Effector CD8-positive, alpha-beta T cell (primary cell): ENCODE results near the gene THSD8.

Experiments
- DNase-seq: peaks from one replicate; lab custom pipeline; 2025; lab: John Stamatoyannopoulos, UW

Gene THSD8

DNA sequence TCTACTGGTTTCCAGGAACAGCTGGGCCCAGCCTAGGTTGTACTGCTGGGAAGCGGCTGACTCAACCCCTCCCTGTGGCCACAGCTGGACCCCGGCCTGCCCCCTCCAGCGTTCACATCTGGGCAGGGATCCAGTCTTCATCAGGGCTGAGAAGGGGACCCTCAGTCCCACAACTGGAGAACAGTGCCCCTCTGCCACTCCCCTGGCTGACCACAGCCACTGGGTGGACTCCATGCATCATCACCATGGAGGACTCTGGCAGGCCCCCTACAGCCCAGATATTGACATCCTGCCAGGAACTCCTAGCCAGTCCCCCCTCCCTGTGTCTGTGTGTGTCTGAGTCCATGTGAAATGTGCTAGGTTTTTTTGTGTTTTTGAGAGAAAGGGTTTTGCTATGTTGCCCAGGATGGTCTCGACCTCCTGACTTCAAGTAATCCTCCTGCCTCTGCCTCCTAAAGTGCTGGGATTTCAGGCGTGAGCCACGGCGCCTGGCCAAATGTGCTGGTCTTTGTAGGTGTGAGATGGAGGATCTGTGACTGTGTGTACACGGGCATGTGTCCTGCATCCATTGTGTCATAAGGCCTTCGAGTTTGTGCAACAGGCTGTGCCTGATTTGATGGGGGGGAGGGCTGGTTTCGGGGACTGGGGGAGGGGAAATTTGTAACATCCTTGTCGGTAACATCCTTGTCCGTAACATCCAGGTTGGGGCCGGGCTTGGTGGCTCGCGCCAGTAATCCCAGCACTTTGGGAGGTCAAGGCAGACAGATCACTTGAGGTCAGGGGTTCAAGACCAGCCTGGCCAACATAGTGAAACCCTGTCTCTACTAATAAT lies 22.5 kb upstream of the THSD8 start:
- DNase-seq, result no peak

DNA sequence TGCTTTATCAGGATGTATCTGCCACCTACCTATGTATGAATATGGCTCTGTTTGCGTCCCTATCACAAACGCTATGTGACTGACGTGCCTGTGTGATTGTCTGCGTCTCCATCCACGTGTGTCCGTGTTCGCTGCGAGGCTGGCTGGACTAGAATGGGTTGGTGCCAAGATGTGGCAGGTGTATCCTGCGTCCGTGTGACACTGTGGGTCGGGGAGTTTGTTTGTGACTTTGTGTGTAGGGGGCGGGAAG lies 19.8 kb upstream of the THSD8 start:
- no peak for DNase-seq

DNA sequence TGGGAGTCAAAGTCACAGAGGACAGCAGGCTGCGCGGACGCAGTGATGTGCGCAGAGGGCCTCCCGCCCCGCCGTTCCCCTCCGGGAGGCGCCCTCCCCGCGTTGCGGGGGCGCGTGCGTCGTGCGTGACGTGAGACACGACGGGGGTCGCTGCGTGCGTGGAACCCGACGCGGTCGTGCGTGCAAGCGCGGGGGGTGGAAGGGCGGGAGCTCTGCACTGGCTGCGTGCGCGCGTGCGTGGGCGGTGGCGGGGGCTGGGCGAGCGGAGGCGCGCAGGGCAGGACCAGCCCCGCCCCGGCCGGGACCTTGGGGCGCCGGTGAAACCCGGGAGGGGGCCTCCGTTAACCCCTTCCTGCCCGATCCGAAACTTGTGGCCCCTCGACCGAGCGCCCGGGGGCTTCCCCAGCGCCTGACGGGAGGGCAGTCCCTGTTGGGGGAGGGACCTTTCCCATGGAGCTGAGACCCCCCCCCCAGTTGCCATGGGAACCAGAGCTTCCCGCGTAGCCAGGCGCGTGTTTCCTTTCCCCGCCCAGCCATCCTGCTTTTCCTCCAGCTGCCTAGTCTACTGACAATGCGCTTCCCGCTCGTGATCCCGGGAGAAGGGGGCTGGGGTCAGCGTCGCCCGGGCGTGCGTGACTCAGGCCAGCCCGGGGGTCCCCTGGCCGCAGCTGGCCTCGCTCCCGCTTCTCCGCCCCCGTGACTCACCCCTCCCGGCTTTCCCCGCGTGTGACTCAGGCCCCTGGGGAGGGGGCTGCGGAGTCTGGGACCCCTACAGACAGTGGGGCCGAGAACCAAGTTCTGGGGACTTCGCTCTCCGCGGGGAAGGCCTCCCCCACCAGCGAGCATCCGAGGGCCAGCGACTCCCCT lies 19.2 kb upstream of the THSD8 start:
- peak; percentile 95 for DNase-seq

DNA sequence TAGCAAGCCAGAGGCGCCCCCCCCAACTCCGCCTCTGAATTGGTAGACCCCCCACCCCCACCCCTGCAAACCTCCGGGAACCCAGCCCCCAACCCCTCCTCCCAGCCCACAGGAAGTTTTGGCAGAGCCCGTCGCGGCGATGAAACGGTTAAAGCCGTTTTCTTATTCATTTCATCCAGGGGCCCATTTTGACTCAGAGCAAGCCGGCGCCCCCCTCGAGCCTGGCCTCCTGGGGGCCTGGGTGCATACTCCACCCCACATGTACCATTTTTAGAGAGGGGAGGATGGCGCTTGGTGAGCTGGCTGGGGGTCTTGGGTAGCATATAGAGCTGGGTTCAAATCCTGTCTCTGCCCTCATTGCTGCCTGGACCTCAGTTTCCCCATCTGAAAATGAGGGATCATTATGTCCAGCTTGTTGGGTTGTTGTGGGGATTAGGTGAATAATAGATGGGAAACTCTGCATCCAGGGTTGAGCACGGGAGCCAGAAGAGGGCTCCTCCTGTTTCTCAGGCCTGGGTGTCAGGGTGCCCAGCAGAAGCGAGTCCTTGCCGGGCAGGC lies 18.5 kb upstream of the THSD8 start:
- DNase-seq, result peak; percentile 46

DNA sequence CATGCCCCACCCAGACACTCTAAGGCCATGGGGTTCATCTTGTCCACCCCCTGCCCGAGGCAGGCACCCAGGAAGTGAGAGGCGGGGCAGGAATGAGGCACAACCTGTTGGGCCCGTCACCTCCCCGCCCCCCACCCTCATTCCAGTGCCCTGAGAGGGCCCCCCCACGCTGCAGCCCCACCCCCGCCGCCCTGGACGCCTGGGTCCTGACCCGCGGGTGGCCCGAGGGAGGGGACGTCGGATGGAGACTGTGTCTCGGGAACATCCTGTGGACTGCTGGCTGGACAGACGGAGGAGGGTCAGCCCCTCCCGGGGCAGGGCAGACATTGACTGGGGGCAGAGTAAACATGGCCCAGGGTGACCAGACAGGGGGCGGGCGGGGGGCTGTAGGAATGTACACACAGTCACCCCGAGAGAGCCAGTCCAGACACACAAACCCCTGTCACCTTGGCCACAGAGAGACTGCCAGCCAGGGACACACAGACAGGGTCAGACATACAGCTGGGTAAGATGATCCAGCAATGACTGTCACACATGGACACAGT lies 17.9 kb upstream of the THSD8 start:
- no peak for DNase-seq

DNA sequence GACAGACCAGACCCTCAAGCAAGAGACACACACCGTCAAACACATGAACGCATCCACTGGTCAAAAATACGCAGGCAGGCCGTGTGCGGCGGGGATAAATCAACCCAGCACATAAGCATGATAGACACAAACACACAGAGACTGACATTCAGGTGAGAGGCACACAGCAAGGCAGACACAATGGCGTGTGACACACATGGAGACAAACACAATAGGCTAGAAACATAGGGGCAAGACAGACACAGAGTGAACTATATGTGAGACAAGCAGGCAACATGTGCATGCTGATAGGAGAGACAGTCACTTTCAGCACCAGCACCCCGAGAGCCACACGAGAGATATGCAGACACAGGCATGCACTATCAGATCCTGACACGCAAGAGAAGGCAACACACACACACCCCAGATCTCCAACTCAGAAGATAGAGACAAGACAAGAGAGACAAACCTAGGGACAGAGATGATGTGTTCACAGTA lies 17.4 kb upstream of the THSD8 start:
- DNase-seq, result no peak

DNA sequence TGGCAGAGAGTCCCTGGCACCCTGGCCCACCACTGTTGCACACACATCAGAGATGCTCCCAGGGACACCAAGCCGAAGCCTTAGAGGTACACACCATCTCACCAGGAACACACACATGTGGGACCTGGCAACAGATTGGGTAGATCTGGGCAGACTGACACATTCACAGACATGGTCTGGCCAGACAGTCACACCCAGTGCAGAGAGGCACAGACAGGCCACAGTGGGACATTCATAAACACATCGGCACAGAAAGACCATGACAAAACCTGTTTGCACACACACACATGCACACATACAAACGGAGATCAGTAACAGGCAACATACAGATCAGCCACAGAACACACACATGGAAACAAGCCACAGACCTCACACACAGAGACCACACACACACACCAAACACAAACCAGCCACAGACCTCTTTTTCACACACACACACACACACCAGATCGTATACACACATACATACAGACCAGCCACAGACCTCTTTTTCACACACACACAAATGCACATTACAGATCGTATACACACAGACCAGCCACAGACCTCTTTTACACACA lies 16.9 kb upstream of the THSD8 start:
- no peak for DNase-seq

DNA sequence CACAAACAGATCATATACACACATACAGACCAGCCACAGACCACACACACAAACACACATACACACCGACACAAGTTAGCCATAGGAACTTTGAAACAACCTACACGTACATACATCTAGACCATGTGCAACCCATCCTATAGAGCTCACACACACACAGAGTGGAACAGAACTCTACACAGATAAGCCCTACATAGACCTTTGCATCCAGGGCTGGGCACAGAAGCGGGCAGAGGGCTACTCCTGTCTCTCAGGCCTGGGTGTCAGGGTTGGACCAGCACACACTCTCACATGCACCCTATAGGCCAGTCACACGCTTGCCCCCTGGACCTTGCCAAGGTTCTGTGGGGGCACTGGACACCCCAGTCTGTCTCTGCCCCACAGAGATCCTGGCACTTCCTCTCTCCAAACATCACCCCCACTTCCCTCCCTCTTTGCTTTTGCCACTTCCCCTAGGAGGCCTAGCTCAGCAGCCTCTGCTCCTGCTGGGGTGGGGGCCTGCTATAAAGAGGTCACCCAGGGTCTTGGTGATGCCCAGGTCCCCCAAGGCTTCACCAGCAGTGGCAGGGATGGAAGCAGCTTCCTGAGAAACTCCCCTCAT lies 16.3 kb upstream of the THSD8 start:
- DNase-seq, result no peak

DNA sequence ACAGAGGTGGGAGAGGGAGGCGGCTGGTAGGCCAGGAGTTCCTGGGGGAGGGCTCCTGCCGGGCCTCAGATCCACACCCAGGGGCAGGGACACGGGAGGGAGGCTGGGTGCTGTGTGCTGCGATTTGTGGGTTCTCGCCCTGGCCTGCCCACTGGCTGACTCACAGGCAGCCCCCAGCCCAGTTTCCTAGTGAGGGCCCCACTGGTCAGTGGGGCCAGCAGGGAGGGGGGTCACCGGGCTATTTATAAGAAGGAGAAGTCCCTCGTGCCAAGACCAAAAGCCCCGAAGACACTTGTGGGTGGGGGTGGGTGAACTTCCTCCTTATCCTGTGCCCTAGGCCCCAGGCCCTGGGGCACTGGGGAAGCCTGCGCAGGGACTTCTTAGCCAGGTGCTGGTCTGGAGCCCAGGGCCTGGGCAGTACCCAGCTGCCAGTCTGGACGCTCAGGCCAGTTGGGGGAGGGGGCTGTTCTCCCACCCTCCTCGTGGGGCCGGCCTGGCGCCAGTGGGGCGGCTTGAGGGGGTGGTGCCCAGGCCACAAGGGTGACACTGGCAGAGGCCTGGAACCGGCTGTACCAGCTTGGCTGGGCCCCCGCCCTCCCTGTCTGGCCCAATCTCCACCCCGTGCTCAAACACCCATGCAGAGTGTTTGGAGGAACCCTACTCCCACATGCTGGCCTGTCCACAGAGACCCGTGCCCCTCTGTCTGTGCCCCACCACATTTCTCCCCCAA lies 15.6 kb upstream of the THSD8 start:
- no peak for DNase-seq

DNA sequence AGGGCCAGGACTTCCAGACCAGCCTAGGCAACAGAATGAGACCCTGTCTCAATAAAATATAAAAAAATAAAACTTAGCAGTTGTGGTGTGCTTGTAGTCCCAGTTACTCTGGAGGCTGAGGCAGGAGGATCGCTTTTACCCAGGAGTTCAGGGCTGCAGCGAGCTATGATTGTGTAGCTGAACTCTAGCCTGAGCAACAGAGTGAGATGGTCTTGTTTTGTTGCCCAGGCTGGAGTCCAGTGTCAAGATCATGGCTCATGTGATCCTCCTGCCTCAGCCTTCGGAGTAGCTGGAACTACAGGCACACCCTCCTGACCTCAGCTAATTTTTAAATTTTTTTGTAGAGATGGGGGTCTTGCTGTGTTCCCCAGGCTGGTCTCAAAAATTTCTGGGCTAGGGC lies 14.9 kb upstream of the THSD8 start:
- no peak for DNase-seq

DNA sequence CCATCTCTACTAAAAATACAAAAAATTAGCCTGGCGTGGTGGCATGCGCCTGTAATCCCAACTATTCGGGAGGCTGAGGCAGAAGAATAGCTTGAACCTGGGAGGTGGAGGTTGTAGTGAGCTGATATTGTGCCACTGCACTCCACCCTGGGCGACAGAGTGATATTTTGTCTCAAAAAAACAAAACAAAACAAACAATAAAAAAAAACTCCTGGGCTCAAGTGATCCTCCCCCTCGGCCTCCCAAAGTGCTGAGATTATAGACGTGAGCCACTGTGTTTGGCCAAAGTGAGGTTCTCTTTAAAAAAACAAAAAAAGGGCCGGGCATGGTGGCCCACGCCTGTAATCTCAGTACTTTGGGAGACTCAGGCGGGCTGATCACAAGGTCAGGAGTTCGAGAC lies 14.4 kb upstream of the THSD8 start:
- no peak for DNase-seq

DNA sequence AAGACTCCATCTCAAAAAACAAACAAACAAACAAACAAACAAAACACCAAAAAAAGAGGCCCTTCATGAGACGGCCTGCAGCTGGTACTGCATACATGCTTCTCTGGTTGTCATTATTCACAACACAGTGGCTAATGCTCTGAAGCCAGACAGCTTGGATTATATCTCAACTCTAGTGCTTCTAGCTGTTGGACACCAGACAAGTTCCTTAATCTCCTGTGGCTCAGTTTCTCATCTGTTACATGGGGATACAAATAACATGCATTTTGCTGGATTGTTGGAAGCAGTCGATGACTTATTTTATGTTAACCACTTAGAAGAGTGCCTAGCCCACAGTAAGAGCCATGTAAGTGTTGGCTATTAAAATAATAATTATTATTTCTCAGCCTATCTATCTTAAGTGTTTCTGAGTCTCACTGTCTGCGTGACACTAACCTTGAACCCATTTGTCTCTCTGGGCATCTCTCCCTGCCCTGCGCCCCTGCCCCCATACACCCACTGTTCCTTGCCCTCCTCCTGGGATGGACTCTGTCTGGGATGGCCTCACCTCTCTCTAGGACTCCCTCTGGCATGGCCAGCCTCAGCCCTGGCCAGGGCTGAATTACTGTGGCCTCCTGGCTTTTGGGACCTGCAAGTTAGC lies 13.7 kb upstream of the THSD8 start:
- DNase-seq, result no peak

DNA sequence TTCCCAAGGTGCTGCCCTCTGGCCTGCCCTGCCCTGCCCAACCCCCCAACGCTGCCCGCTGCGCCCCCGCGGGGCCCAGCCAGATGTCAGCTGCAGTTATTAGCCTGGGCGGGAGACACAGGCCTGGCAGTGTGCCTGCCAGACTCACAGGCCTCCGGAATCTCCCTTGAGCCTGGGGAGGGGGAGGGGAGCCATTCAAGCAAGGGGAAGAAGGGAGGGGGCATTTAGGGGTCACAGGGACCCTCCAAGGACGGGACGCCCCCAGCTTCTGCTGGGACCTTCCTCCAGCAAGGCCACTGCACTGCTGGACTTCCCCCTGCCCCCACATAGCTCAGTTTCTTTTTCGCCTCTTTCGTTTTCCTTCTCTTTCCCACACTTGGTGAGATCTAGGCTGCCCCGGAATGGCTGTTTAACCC lies 13.2 kb upstream of the THSD8 start:
- DNase-seq, result peak; percentile 29

DNA sequence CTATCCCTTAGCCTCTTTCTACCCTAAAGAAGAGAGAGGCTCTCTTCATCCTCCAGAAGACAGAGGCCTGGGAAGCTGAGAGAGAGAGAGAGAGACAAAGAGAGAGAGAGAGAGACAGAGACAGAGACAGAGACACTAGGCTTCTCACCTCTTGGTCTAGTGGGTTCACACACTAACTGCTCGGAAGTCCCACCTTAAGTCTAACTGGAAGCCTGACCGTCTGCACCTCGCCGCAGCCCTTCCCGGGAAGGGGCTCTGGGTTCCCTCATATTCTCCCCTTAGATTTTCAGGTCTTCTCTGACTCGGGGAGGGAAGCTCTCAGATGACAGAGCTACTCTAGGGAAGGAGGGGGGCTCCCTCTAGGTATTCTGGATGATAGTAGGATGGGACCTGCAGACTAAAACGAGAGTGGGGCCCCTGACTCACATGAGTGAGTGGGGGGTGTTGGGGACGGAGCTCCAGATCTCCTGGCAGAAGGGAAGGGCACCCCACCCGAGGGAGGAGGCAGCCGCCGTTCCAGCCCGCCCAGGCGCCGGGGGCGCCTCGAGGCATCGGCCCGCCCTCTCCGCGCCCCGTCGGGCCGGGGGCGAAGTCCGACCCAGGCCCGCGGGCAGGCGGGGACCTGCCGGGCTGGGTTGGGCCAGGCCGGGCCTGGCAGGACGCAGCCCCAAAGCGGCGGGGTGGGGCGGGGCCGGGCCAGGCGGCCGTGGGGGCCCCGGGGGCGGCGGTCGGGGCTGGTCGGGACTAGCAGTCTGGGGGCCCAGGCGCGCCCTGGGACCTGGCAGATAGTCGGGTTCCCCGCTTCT lies 12.6 kb upstream of the THSD8 start:
- peak; percentile 44 for DNase-seq

DNA sequence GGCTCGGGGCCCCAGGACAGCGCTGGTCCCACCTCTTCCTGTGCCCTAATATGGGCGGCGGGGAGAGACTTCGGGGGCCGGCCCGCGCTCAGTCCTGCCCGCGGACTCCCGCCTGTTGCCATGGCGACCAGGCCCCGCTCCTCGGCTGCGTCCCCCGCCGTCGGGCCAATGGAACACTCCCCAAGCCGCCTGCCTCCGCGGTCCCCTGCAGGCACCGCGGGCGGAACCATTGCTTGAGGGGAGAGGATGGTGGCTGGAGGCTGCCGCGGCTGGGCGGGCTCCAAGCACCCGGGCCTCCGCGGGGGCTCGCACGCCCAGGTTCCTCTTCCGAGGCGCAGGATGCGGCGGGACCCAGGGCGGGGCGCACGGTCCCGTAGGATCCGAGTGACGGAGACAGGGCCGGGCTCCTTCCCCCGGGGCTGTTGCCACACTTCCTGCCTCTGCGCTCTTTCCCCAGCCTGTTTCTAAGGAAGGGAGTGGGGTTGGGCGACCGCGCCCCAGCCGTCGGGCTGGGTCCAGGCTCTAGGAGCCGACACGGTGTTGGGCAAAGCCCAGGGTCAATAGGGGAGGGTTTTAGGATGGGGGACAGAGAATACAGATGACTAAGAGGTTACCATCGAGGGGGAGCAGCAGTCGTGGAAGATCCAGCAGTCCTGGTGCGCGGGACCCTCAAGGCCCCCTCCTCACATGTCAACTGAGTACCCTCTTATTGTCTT lies 11.8 kb upstream of the THSD8 start:
- peak; percentile 78 for DNase-seq

DNA sequence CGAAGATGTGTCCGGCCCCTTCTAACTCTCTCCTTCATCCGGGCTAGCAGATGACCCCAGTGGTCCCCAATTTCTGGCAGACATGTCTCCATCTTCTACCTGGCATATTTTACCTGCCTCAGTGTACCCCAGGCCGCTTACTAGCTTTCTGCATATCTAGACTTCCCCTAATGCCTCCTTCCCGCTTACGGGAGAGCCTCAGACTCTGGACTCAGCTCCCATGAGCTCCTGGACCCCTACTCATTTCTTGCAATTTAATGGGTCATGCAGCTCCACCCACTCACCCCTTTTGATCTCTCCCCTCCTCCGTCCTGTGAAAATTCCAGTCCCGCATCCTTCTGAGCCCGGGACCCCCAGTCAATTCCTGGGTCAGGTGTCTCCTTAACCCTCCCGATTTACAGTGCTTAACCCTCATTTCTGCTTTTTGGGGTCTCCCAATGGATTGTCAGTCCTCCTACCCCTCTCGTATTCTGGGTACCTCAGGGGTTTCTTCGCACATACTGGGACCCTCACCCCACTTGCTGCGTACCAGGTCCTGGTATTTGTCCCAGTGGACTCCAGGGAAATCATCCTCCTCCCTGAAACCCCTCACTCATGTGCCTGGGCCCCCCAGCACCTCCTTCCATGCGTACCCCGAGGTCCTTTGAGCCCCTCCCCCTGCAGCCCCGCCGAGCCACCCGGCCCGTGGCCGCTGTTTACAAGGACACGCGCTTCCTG lies 11.1 kb upstream of the THSD8 start:
- no peak for DNase-seq

DNA sequence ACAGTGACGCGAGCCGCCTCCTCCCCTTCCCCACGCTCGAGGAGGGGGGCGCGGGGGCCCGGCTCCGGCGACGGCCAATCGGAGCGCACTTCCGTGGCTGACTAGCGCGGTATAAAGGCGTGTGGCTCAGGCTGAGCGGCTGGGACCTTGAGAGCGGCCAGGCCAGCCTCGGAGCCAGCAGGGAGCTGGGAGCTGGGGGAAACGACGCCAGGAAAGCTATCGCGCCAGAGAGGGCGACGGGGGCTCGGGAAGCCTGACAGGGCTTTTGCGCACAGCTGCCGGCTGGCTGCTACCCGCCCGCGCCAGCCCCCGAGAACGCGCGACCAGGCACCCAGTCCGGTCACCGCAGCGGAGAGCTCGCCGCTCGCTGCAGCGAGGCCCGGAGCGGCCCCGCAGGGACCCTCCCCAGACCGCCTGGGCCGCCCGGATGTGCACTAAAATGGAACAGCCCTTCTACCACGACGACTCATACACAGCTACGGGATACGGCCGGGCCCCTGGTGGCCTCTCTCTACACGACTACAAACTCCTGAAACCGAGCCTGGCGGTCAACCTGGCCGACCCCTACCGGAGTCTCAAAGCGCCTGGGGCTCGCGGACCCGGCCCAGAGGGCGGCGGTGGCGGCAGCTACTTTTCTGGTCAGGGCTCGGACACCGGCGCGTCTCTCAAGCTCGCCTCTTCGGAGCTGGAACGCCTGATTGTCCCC lies 10.4 kb upstream of the THSD8 start, which contains the start of gene JUNB:
Gene JUNB (plus strand): TSS at position 142 of the 706 bp plus-strand sequence. CDS start 286 bp downstream, at position 428.
- peak; percentile 94 for DNase-seq
